Spleen (tissue), 11 donors: ENCODE data around the gene RNF19B. TPM values are rescaled to one million over a fixed set of nuclear protein-coding genes. Genes with fewer than 3 reads are reported as not detected.

ENCODE experiments used
- DNase-seq: peaks from one replicate; pipeline ENCODE4 v3.0.0-alpha.2; 2020
- H3K27ac ChIP-seq, 8 donors: fragments of 200-600 bp; sonication (generic) in 7 of 8; 1 replicate in 4 of 8; 2 replicates in 4 of 8; pipeline versions ENCODE4 v1.5.0 to v1.8.0; 2016 to 2021; ENCODE audit warnings: inconsistent platforms in 4 of 8, mild to moderate bottlenecking in 4 of 8, moderate library complexity in 1 of 8
- H3K27me3 ChIP-seq, 7 donors: fragments of 200-600 bp; sonication (generic) in 6 of 7; replicated peaks in 1 of 7; 1 replicate in 4 of 7; 2 replicates in 3 of 7; pipeline versions ENCODE4 v1.5.0 to v1.8.0; 2016 to 2021; ENCODE audit warnings: inconsistent platforms in 3 of 7, mild to moderate bottlenecking in 1 of 7
- H3K36me3 ChIP-seq, 6 donors: fragments of 200-600 bp; sonication (generic) in 5 of 6; 1 replicate in 4 of 6; 2 replicates in 2 of 6; pipeline versions ENCODE4 v1.5.0 to v1.8.0; 2016 to 2021; ENCODE audit warnings: inconsistent platforms in 2 of 6
- H3K4me1 ChIP-seq, 6 donors: fragments of 200-600 bp; sonication (generic) in 5 of 6; 1 replicate in 3 of 6; 2 replicates in 3 of 6; pipeline versions ENCODE4 v1.5.0 to v1.8.0; 2016 to 2021; ENCODE audit warnings: inconsistent platforms in 3 of 6
- H3K4me3 ChIP-seq, 8 donors: fragments of 200-600 bp; sonication (generic) in 7 of 8; 1 replicate in 4 of 8; 2 replicates in 4 of 8; pipeline versions ENCODE4 v1.5.0 to v1.8.0; 2016 to 2021; ENCODE audit warnings: inconsistent platforms in 4 of 8, mild to moderate bottlenecking in 4 of 8, moderate library complexity in 2 of 8
- H3K9me3 ChIP-seq, 8 donors: fragments of 200-600 bp; sonication (generic) in 7 of 8; 1 replicate in 4 of 8; 2 replicates in 4 of 8; pipeline versions ENCODE4 v1.5.0 to v1.8.0; 2016 to 2021; ENCODE audit warnings: inconsistent platforms in 4 of 8
- CTCF ChIP-seq, 11 experiments: fragments of 200-600 bp in 7 of 11; fragments of 450-650 bp in 4 of 11; sonication (generic) in 4 of 11; IDR thresholded peaks in 8 of 11; conservative IDR thresholded peaks in 3 of 11; 1 replicate in 7 of 11; 2 replicates in 4 of 11; pipeline versions ENCODE4 v1.4.0 to v1.8.0; 2016 to 2021; ENCODE audit warnings: antibody characterized with exemption in 11 of 11, inconsistent platforms in 4 of 11, mild to moderate bottlenecking in 1 of 11
- POLR2A ChIP-seq, 3 donors: fragments of 450-650 bp; IDR thresholded peaks; one replicate each; pipeline ENCODE4 v1.5.1; 2017; ENCODE audit warnings: antibody characterized with exemption in 3 of 3, mild to moderate bottlenecking in 1 of 3
- POLR2AphosphoS5 ChIP-seq, 3 donors: sonication (generic); formaldehyde crosslinking; IDR thresholded peaks; one replicate each; pipeline ENCODE4 v1.5.1; 2017; ENCODE audit warnings: antibody characterized with exemption in 3 of 3
- WGBS, 5 donors: extraction: QIAGEN DNeasy Blood & Tissue Kit in 3 of 5; methylation state at CpG; one replicate each; pipeline versions ENCODE4 v1.1.5 to v1.1.7; 2013 to 2018; 5-methylcytosine and 5-hydroxymethylcytosine counted together
- intact Hi-C: fragments of 100-400 bp; cut with DNase I; formaldehyde crosslinking; loops from one replicate; pipeline ENCODE4 v1.15.0; 2023; ENCODE audit warnings: low total_unique reads
- polyA plus RNA-seq, 3 donors: library from polyadenylated mRNA; stranded (reverse); fragments of 200-250 nt; gene quantifications; one replicate each; pipeline ENCODE4 v1.2.1, GENCODE V29; 2013
- total RNA-seq, 7 donors: library from RNA; depleted of rRNA in 3 of 7; stranded (reverse); fragments of >200 nt in 3 of 7; fragmentation: NEBNext Ultra II Directional in 4 of 7; extraction: Animal tissue kit (Norgen Biotek cat#: 25700) in 4 of 7; gene quantifications; one replicate each; pipeline versions ENCODE4 v1.1.0 to v1.2.1, GENCODE V29; 2016 to 2021
- donor health status: healthy with polysubstance abuse.
- donor health status: DM: no; HTN: no; CAD: no; lungs with moderate emphysema.
- donor health status: DM: no; HTN: no; CAD: no.
- donor health status: Bipolar disorder and iron deficiency.
- donor health status: healthy.
- donor health status: DM: no; HTN: no; CAD: no.
- donor health status: DM: yes; HTN: yes; CAD: no.

RNF19B gene
- total and polyA plus RNA-seq, 10 donors: 3.6 to 38.4 (median 25.6) TPM

- DNase-seq: no peak
- 18 to 36% (median 26%) methylated on average over 7 of the region's 7 CpGs for WGBS, 5 donors
- Histone ChIP-seq H3K9me3 (no peaks in the 10 kb centered on the region), H3K27me3 (peaks cover 0 to 66% (median 10%) of the 10 kb centered on the region in 7 donors), H3K4me1 (peaks cover 0 to 8% (median 0%) of the 10 kb centered on the region in 6 donors), H3K4me3 (no peak overlapping the region), H3K36me3 (no peaks in the 10 kb centered on the region), H3K27ac (no peak overlapping the region)
- no peak for TF ChIP-seq POLR2AphosphoS5 (IDR thresholded peaks at IDR 0.05)
- TF ChIP-seq CTCF (IDR thresholded peaks at IDR 0.05 in 8 of 11, conservative IDR thresholded peaks at IDR 0.05 in 3 of 11): no peak
- TF ChIP-seq POLR2A (IDR thresholded peaks at IDR 0.05): no peak
- intact Hi-C loops: no loop called here
These were observed 47.1 kb downstream of the RNF19B start for GRCh38 chr1:32917521-32917920.

- H3K4me3 ChIP-seq: no peak overlapping the region
- 82 to 95% (median 86%) methylated on average over 12 of the region's 12 CpGs for WGBS, 5 donors
- H3K27me3 ChIP-seq: peaks cover 0 to 51% (median 7%) of the 10 kb centered on the region in 7 donors
- intact Hi-C loops: no loop called here
- peaks cover 0 to 8% (median 0%) of the 10 kb centered on the region in 6 donors for H3K4me1 ChIP-seq
- no peaks in the 10 kb centered on the region for H3K36me3 ChIP-seq
- no peak for TF ChIP-seq POLR2A (IDR thresholded peaks at IDR 0.05)
- no peak for TF ChIP-seq CTCF (IDR thresholded peaks at IDR 0.05 in 8 of 11, conservative IDR thresholded peaks at IDR 0.05 in 3 of 11)
- no peak for TF ChIP-seq POLR2AphosphoS5 (IDR thresholded peaks at IDR 0.05)
- no peaks in the 10 kb centered on the region for H3K9me3 ChIP-seq
- no peak overlapping the region for H3K27ac ChIP-seq
- DNase-seq: no peak
These were observed 48.6 kb downstream of the RNF19B start for GRCh38 chr1:32915766-32916706.

- no peak for DNase-seq
- no peaks in the 10 kb centered on the region for H3K36me3 ChIP-seq
- H3K9me3 ChIP-seq: no peaks in the 10 kb centered on the region
- H3K27me3 ChIP-seq: peaks cover 0 to 20% (median 0%) of the 10 kb centered on the region in 7 donors
- 89 to 94% (median 93%) methylated on average over 5 of the region's 5 CpGs for WGBS, 5 donors
- intact Hi-C loops: no loop called here
- H3K4me1 ChIP-seq: no peaks in the 10 kb centered on the region
- TF ChIP-seq POLR2A (IDR thresholded peaks at IDR 0.05) (no peak), CTCF (IDR thresholded peaks at IDR 0.05 in 8 of 11, conservative IDR thresholded peaks at IDR 0.05 in 3 of 11) (no peak), POLR2AphosphoS5 (IDR thresholded peaks at IDR 0.05) (no peak)
- no peak overlapping the region for H3K27ac ChIP-seq
- no peak overlapping the region for H3K4me3 ChIP-seq
These were observed 54.3 kb downstream of the RNF19B start for GRCh38 chr1:32910319-32910718.

- Histone ChIP-seq H3K4me3 (no peak overlapping the region), H3K4me1 (no peaks in the 10 kb centered on the region), H3K27ac (no peak overlapping the region), H3K36me3 (no peaks in the 10 kb centered on the region), H3K9me3 (no peaks in the 10 kb centered on the region), H3K27me3 (peaks cover 0 to 25% (median 0%) of the 10 kb centered on the region in 7 donors)
- 25 to 38% (median 31%) methylated on average over 4 of the region's 4 CpGs for WGBS, 5 donors
- no peak for TF ChIP-seq POLR2AphosphoS5 (IDR thresholded peaks at IDR 0.05)
- TF ChIP-seq POLR2A (IDR thresholded peaks at IDR 0.05): no peak
- no peak for TF ChIP-seq CTCF (IDR thresholded peaks at IDR 0.05 in 8 of 11, conservative IDR thresholded peaks at IDR 0.05 in 3 of 11)
- intact Hi-C loops: no loop called here
- DNase-seq: no peak
These were observed 57.2 kb downstream of the RNF19B start for GRCh38 chr1:32907435-32907834.
